HepG2 (cell line): ENCODE results near the gene ADGRG1. TPM values are rescaled to one million over a fixed set of nuclear protein-coding genes. Genes with fewer than 3 reads are reported as not detected.

Experiments
- AHDC1 ChIP-seq: sonication (generic); formaldehyde crosslinking; IDR thresholded peaks from 2 replicates; pipeline ENCODE4 v1.5.1; 2020; ENCODE audit warnings: mild to moderate bottlenecking, missing genetic modification reagents, borderline replicate concordance
- BHLHE40 ChIP-seq: IDR thresholded peaks from 2 replicates; pipeline ENCODE4 v1.6.1; 2011; ENCODE audit warnings: low read length, improper control_type of control experiment
- CAMTA2 ChIP-seq: sonication (generic); formaldehyde crosslinking; IDR thresholded peaks from 2 replicates; pipeline ENCODE4 v1.4.0; 2020; ENCODE audit warnings: mild to moderate bottlenecking, missing genetic modification reagents, borderline replicate concordance
- CBX1 ChIP-seq: IDR thresholded peaks from one replicate; pipeline ENCODE4 v1.6.1; 2016; ENCODE audit warnings: antibody characterized with exemption, low read depth
- HNRNPK ChIP-seq: fragments of 200-400 bp; formaldehyde crosslinking; IDR thresholded peaks from 2 replicates; pipeline ENCODE4 v1.6.1; 2018; ENCODE audit warnings: low read length, low read depth, moderate library complexity, mild to moderate bottlenecking; ENCODE audit not compliant: poor library complexity, severe bottlenecking
- PHB2 ChIP-seq: fragments of 450-650 bp; IDR thresholded peaks from 2 replicates; pipeline ENCODE4 v1.6.1; 2018; ENCODE audit not compliant: partially characterized antibody
- SRY ChIP-seq: sonication (generic); formaldehyde crosslinking; IDR thresholded peaks from 2 replicates; pipeline ENCODE4 v1.8.0; 2022; ENCODE audit warnings: mild to moderate bottlenecking, missing genetic modification reagents
- TOE1 ChIP-seq: sonication (generic); formaldehyde crosslinking; IDR thresholded peaks from 2 replicates; pipeline ENCODE4 v1.4.0; 2020; ENCODE audit warnings: mild to moderate bottlenecking, missing genetic modification reagents
- ZC3H4 ChIP-seq: sonication (generic); formaldehyde crosslinking; IDR thresholded peaks from 2 replicates; pipeline ENCODE4 v1.4.0; 2020; ENCODE audit warnings: missing genetic modification reagents, borderline replicate concordance
- ZNF207 ChIP-seq: fragments of 450-650 bp; IDR thresholded peaks from 2 replicates; pipeline ENCODE4 v1.6.1; 2016; ENCODE audit warnings: antibody characterized with exemption, borderline replicate concordance
- ZNF281 ChIP-seq: sonication (generic); formaldehyde crosslinking; IDR thresholded peaks from 2 replicates; pipeline ENCODE4 v1.4.0; 2020; ENCODE audit warnings: missing genetic modification reagents, borderline replicate concordance
- ZNF430 ChIP-seq: sonication (generic); formaldehyde crosslinking; IDR thresholded peaks from 2 replicates; pipeline ENCODE4 v1.9.0; 2021; ENCODE audit warnings: mild to moderate bottlenecking, missing genetic modification reagents
- ZNF510 ChIP-seq: sonication (generic); formaldehyde crosslinking; IDR thresholded peaks from 2 replicates; pipeline ENCODE4 v1.4.0; 2020; ENCODE audit warnings: low read depth, mild to moderate bottlenecking, missing genetic modification reagents
- polyA plus RNA-seq, 8 experiments: library from polyadenylated mRNA; depleted of rRNA in 3 of 8; stranded (reverse) in 7 of 8; unstranded in 1 of 8; fragments of >200 nt; fragmentation: Illumina TruSeq in 4 of 8; extraction: Trizol in 4 of 8; gene quantifications; 2 replicates each; pipeline versions ENCODE4 v1.2.1 to v1.2.3, GENCODE V29; 2011 to 2016; ENCODE audit warnings: low read depth in 4 of 8, missing spikeins in 1 of 8, mixed read lengths in 1 of 8; ENCODE audit not compliant: insufficient read depth in 1 of 8
- total RNA-seq, 5 experiments: library from RNA; depleted of rRNA; stranded (reverse); fragments of >200 nt; fragmentation: Illumina TruSeq; extraction: Trizol; gene quantifications; 2 replicates each; pipeline ENCODE4 v1.2.3, GENCODE V29; 2016; ENCODE audit warnings: low read depth in 1 of 5
- TF ChIP-seq, protein P1 (sequence below): sonication (generic); formaldehyde crosslinking; IDR thresholded peaks from 2 replicates; pipeline ENCODE4 v1.5.1; 2020; ENCODE audit warnings: missing genetic modification reagents, mild to moderate bottlenecking, borderline replicate concordance
- TF ChIP-seq, protein P2 (sequence below), 2 experiments: fragments of 450-650 bp in 1 of 2; sonication (generic) in 1 of 2; formaldehyde crosslinking; IDR thresholded peaks; 2 replicates each; pipeline versions ENCODE4 v1.5.0 to v1.8.0; 2020 to 2022; ENCODE audit warnings: mild to moderate bottlenecking in 1 of 2, missing genetic modification reagents in 1 of 2

The ADGRG1 gene
- total and polyA plus RNA-seq, 2 of the 13 experiments (the other 11 are each of a cell fraction or from before 2014, with no cell fraction given) = 2.7 to 5.9 TPM

DNA sequence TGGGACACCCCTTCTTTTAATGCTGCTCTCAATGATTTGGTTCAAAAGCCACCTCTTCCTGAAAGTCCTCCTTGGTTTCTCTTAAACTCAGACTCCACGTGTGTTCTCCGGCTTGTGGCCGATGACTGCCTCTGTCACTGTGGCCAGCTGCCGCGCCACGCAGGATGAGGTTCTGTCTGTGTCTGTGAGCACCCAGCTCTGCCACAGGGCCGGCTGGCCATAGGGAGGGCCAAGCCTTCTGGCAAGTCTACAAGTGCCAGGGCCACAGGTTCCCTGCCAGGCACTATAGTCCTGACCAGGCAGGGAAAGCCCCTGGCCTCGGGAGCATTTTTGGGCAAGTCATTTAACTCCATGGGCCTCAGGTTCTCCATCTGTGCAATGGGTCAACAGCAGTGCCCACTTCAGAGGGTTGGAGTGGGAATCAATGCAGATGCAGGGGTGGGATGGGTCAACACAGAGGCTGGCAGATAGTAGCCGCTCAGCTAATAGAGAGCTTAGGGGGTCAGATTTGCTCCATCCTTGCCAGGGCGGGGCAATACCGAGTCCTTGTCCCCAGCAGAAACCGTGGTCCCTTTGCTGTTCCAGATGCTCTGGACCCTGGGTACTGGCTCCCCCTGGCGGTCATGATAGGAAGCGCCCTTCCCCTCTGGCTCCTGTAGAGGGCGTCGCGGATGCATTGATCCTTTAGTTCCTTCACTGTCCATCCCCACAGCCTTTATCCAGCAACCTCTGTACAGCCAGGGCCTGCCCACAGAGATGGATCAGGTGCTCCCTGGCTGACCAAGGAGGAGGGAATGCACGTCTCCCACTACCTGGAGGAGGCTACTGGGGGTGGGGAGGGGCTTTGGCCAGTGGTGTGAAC is 20.4 kb downstream of the ADGRG1 start (continued):
- TF ChIP-seq CAMTA2 (CRISPR knock-in tag) = peak; percentile 85; the same call in 1 of the 2 replicates
- TF ChIP-seq AHDC1 = no peak
- TF ChIP-seq PHB2 = no peak
- no peak for TF ChIP-seq CBX1
- TF ChIP-seq, protein P1, sequence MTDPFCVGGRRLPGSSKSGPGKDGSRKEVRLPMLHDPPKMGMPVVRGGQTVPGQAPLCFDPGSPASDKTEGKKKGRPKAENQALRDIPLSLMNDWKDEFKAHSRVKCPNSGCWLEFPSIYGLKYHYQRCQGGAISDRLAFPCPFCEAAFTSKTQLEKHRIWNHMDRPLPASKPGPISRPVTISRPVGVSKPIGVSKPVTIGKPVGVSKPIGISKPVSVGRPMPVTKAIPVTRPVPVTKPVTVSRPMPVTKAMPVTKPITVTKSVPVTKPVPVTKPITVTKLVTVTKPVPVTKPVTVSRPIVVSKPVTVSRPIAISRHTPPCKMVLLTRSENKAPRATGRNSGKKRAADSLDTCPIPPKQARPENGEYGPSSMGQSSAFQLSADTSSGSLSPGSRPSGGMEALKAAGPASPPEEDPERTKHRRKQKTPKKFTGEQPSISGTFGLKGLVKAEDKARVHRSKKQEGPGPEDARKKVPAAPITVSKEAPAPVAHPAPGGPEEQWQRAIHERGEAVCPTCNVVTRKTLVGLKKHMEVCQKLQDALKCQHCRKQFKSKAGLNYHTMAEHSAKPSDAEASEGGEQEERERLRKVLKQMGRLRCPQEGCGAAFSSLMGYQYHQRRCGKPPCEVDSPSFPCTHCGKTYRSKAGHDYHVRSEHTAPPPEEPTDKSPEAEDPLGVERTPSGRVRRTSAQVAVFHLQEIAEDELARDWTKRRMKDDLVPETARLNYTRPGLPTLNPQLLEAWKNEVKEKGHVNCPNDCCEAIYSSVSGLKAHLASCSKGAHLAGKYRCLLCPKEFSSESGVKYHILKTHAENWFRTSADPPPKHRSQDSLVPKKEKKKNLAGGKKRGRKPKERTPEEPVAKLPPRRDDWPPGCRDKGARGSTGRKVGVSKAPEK (CRISPR knock-in tag) = no peak
- TF ChIP-seq ZNF207 = no peak
- TF ChIP-seq, protein P2, sequence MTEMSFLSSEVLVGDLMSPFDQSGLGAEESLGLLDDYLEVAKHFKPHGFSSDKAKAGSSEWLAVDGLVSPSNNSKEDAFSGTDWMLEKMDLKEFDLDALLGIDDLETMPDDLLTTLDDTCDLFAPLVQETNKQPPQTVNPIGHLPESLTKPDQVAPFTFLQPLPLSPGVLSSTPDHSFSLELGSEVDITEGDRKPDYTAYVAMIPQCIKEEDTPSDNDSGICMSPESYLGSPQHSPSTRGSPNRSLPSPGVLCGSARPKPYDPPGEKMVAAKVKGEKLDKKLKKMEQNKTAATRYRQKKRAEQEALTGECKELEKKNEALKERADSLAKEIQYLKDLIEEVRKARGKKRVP (CRISPR knock-in tag; IDR thresholded peaks at IDR 0.05) = peak in 1 of 2 experiments; percentile 50; a peak in 3 of 4 replicates
- peak; percentile 71 for TF ChIP-seq BHLHE40
- 0 out of 2 replicates have a peak, but pooled peaks have one; percentile 52 for TF ChIP-seq ZC3H4
- 0 out of 2 replicates have a peak, but pooled peaks have one; percentile 60 for TF ChIP-seq ZNF510 (CRISPR knock-in tag)
- TF ChIP-seq TOE1 (CRISPR knock-in tag) = 0 out of 2 replicates have a peak, but pooled peaks have one; percentile 50
- TF ChIP-seq ZNF281 (CRISPR knock-in tag) = no peak
- TF ChIP-seq HNRNPK = no peak
- 0 out of 2 replicates have a peak, but pooled peaks have one; percentile 76 for TF ChIP-seq SRY (CRISPR knock-in tag)
- no peak for TF ChIP-seq ZNF430 (CRISPR knock-in tag)
